ENCODE data around the gene ZBTB11.
"Not testable (repeated sequence)": the region's sequence is repeated elsewhere in the genome, so short reads cannot be mapped to it uniquely, and the experiment has no call there.

Gene ZBTB11

GRCh38 chr3:101635345-101635744 lies 41.6 kb downstream of the ZBTB11 start:
- H3K27ac ChIP-seq (ENCODE audit: low read depth in 2 of 2, low read length in 2 of 2) = no peak overlapping the region
- H3K9me3 ChIP-seq (ENCODE audit: control insufficient read depth in 2 of 2, low read length in 2 of 2) = no peaks in the 10 kb centered on the region
- no peaks in the 10 kb centered on the region for H3K4me1 ChIP-seq (ENCODE audit: control insufficient read depth in 2 of 2, insufficient read depth in 2 of 2, low read length in 2 of 2)
- H3K27me3 ChIP-seq (ENCODE audit: control insufficient read depth in 2 of 2, insufficient read depth in 2 of 2, low read length in 2 of 2) = no peaks in the 10 kb centered on the region
- H3K9ac ChIP-seq (ENCODE audit: low read depth in 1 of 2, low read length in 2 of 2) = no peak overlapping the region
- no peak overlapping the region for H3K4me3 ChIP-seq (ENCODE audit: low read length in 2 of 2)
- no peaks in the 10 kb centered on the region for H3K36me3 ChIP-seq (ENCODE audit: control insufficient read depth in 2 of 2, insufficient read depth in 2 of 2, low read length in 2 of 2)

DNA sequence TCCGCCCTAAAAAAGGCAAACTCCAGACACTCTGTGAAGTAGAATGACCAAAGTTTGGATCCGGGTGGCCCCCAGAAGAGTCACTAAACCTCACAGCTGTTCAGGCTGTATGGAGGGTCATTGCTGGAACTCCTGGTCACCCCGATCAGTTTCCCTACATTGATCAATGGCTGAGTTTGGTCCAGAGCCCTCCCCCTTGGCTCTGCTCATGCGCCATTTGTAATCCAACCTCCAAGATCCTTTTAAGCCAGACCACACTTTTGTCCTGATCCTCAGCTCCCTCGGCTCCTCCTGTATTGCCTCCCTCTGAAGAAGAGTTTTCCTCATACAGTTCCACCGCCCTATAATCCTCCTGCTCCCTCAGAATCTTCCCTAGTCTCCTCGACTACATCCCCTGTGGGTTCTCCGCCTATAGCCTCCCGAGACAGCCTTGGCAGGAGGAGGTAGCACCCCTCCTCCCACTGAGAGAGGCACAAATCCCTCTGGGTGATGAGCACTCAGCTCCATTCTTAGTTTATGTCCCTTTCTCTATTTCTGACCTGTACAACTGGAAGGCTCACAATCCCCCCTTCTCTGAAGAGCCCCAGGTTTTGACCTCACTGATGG lies 42.2 kb downstream of the ZBTB11 start:
- Histone ChIP-seq H3K9ac (ENCODE audit: low read depth in 1 of 2, low read length in 2 of 2) (no peak overlapping the region), H3K4me3 (ENCODE audit: low read length in 2 of 2) (no peak overlapping the region), H3K4me1 (ENCODE audit: control insufficient read depth in 2 of 2, insufficient read depth in 2 of 2, low read length in 2 of 2) (no peaks in the 10 kb centered on the region), H3K27me3 (ENCODE audit: control insufficient read depth in 2 of 2, insufficient read depth in 2 of 2, low read length in 2 of 2) (no peaks in the 10 kb centered on the region), H3K27ac (ENCODE audit: low read depth in 2 of 2, low read length in 2 of 2) (no peak overlapping the region), H3K9me3 (ENCODE audit: control insufficient read depth in 2 of 2, low read length in 2 of 2) (no peaks in the 10 kb centered on the region), H3K36me3 (ENCODE audit: control insufficient read depth in 2 of 2, insufficient read depth in 2 of 2, low read length in 2 of 2) (no peaks in the 10 kb centered on the region)

GRCh38 chr3:101633186-101633585 lies 43.7 kb downstream of the ZBTB11 start:
- Histone ChIP-seq H3K27ac (ENCODE audit: low read depth in 2 of 2, low read length in 2 of 2) (no peak overlapping the region), H3K9me3 (ENCODE audit: control insufficient read depth in 2 of 2, low read length in 2 of 2) (no peaks in the 10 kb centered on the region), H3K27me3 (ENCODE audit: control insufficient read depth in 2 of 2, insufficient read depth in 2 of 2, low read length in 2 of 2) (no peaks in the 10 kb centered on the region), H3K4me3 (ENCODE audit: low read length in 2 of 2) (no peak overlapping the region), H3K9ac (ENCODE audit: low read depth in 1 of 2, low read length in 2 of 2) (no peak overlapping the region), H3K4me1 (ENCODE audit: control insufficient read depth in 2 of 2, insufficient read depth in 2 of 2, low read length in 2 of 2) (no peaks in the 10 kb centered on the region), H3K36me3 (ENCODE audit: control insufficient read depth in 2 of 2, insufficient read depth in 2 of 2, low read length in 2 of 2) (no peaks in the 10 kb centered on the region)

- Histone ChIP-seq H3K4me3 (ENCODE audit: low read length in 2 of 2) (no peak overlapping the region), H3K27ac (ENCODE audit: low read depth in 2 of 2, low read length in 2 of 2) (no peak overlapping the region), H3K9ac (ENCODE audit: low read depth in 1 of 2, low read length in 2 of 2) (no peak overlapping the region), H3K36me3 (ENCODE audit: control insufficient read depth in 2 of 2, insufficient read depth in 2 of 2, low read length in 2 of 2) (no peaks in the 10 kb centered on the region), H3K4me1 (ENCODE audit: control insufficient read depth in 2 of 2, insufficient read depth in 2 of 2, low read length in 2 of 2) (no peaks in the 10 kb centered on the region), H3K9me3 (ENCODE audit: control insufficient read depth in 2 of 2, low read length in 2 of 2) (no peaks in the 10 kb centered on the region), H3K27me3 (ENCODE audit: control insufficient read depth in 2 of 2, insufficient read depth in 2 of 2, low read length in 2 of 2) (no peaks in the 10 kb centered on the region)
Observed at GRCh38 chr3:101632586-101632985, 44.3 kb downstream of the ZBTB11 start.

DNA sequence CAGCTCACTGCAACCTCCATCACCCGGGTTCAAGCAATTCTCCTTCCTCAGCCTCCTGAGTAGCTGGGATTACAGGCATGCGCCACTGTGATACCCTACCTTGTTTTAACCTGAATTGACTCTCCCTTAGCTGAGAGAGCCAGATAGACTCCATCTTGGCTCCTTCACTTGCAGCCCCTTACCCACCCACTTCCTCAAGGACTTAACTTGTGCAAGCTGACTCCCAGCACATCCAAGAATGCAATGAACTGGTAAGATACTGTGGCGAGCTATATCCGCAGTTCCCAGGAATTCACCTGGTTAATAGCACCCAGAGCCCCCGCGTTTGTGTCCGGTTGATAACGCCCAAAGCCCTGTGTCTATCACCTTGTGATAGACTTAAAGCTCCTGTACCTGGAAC lies 45.0 kb downstream of the ZBTB11 start:
- H3K36me3 ChIP-seq (ENCODE audit: control insufficient read depth in 2 of 2, insufficient read depth in 2 of 2, low read length in 2 of 2); H3K27me3 ChIP-seq (ENCODE audit: control insufficient read depth in 2 of 2, insufficient read depth in 2 of 2, low read length in 2 of 2); H3K27ac ChIP-seq (ENCODE audit: low read depth in 2 of 2, low read length in 2 of 2); H3K9ac ChIP-seq (ENCODE audit: low read depth in 1 of 2, low read length in 2 of 2); H3K4me3 ChIP-seq (ENCODE audit: low read length in 2 of 2); H3K4me1 ChIP-seq (ENCODE audit: control insufficient read depth in 2 of 2, insufficient read depth in 2 of 2, low read length in 2 of 2); H3K9me3 ChIP-seq (ENCODE audit: control insufficient read depth in 2 of 2, low read length in 2 of 2): not testable (repeated sequence)

DNA sequence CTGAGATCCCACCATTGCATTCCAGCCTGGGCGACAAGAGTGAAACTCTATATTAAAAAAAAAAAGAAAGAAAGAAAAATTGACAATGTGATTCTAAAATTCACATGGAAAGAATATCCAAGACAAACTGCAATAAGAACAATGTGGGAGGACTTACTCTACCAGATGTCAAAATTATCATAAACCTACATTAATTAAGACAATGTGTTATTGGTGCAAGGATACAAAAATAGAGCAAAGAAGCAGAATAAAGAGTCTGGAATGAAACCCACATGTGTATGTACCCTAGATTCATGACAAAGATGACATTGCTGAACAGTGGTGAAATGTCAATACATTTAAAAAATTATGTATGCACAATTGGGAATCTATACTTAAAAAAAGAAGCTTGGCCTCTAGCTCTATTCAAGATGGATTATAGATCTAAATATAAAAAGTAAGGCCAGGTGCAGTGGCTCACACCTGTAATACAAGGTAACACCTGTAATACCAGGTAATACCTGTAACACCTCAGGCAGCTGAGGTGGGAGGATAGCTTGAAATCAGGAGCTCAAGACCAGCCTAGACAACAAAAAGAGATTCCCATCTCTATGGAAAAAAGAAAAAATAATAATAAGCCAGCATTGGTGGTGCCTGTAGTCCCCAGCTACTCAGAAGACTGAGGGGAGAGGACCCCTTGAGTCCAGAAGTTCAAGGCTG lies 45.7 kb downstream of the ZBTB11 start:
- H3K27me3 ChIP-seq (ENCODE audit: control insufficient read depth in 2 of 2, insufficient read depth in 2 of 2, low read length in 2 of 2) = no peaks in the 10 kb centered on the region
- H3K9ac ChIP-seq (ENCODE audit: low read depth in 1 of 2, low read length in 2 of 2) = no peak overlapping the region
- no peak overlapping the region for H3K27ac ChIP-seq (ENCODE audit: low read depth in 2 of 2, low read length in 2 of 2)
- no peaks in the 10 kb centered on the region for H3K4me1 ChIP-seq (ENCODE audit: control insufficient read depth in 2 of 2, insufficient read depth in 2 of 2, low read length in 2 of 2)
- no peaks in the 10 kb centered on the region for H3K9me3 ChIP-seq (ENCODE audit: control insufficient read depth in 2 of 2, low read length in 2 of 2)
- no peaks in the 10 kb centered on the region for H3K36me3 ChIP-seq (ENCODE audit: control insufficient read depth in 2 of 2, insufficient read depth in 2 of 2, low read length in 2 of 2)
- H3K4me3 ChIP-seq (ENCODE audit: low read length in 2 of 2) = no peak overlapping the region

- no peaks in the 10 kb centered on the region for H3K36me3 ChIP-seq (ENCODE audit: control insufficient read depth in 2 of 2, insufficient read depth in 2 of 2, low read length in 2 of 2)
- H3K9ac ChIP-seq (ENCODE audit: low read depth in 1 of 2, low read length in 2 of 2) = no peak overlapping the region
- H3K4me3 ChIP-seq (ENCODE audit: low read length in 2 of 2) = no peak overlapping the region
- no peaks in the 10 kb centered on the region for H3K9me3 ChIP-seq (ENCODE audit: control insufficient read depth in 2 of 2, low read length in 2 of 2)
- H3K4me1 ChIP-seq (ENCODE audit: control insufficient read depth in 2 of 2, insufficient read depth in 2 of 2, low read length in 2 of 2) = no peaks in the 10 kb centered on the region
- H3K27me3 ChIP-seq (ENCODE audit: control insufficient read depth in 2 of 2, insufficient read depth in 2 of 2, low read length in 2 of 2) = no peaks in the 10 kb centered on the region
- no peak overlapping the region for H3K27ac ChIP-seq (ENCODE audit: low read depth in 2 of 2, low read length in 2 of 2)
Observed at GRCh38 chr3:101629219-101629618, 47.7 kb downstream of the ZBTB11 start.

- Histone ChIP-seq H3K4me1 (ENCODE audit: control insufficient read depth in 2 of 2, insufficient read depth in 2 of 2, low read length in 2 of 2) (no peaks in the 10 kb centered on the region), H3K27ac (ENCODE audit: low read depth in 2 of 2, low read length in 2 of 2) (no peak overlapping the region), H3K9me3 (ENCODE audit: control insufficient read depth in 2 of 2, low read length in 2 of 2) (no peaks in the 10 kb centered on the region), H3K27me3 (ENCODE audit: control insufficient read depth in 2 of 2, insufficient read depth in 2 of 2, low read length in 2 of 2) (no peaks in the 10 kb centered on the region), H3K9ac (ENCODE audit: low read depth in 1 of 2, low read length in 2 of 2) (no peak overlapping the region), H3K36me3 (ENCODE audit: control insufficient read depth in 2 of 2, insufficient read depth in 2 of 2, low read length in 2 of 2) (no peaks in the 10 kb centered on the region), H3K4me3 (ENCODE audit: low read length in 2 of 2) (no peak overlapping the region)
Observed at GRCh38 chr3:101625879-101626278, 51.1 kb downstream of the ZBTB11 start.

DNA sequence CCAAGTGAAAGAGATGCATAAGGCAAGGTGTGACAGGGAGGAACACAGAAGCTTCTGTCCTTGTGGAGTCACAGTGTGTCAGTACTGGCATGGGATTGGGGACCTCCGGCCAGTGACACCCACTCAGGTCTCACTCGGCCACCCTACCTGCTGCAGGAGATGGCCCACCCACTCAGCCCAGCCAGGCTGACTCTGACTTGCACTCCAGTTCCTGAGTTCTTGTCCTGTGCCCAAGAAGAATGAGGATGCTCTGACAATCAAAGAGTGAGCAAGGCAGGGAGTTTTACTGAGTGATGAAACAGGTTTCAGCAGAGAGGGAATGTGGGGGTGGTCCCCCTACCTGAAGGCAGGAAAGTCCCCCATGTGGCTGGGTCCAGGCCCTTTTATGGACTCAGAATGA lies 52.1 kb downstream of the ZBTB11 start:
- H3K27ac ChIP-seq (ENCODE audit: low read depth in 2 of 2, low read length in 2 of 2) = no peak overlapping the region
- no peaks in the 10 kb centered on the region for H3K4me1 ChIP-seq (ENCODE audit: control insufficient read depth in 2 of 2, insufficient read depth in 2 of 2, low read length in 2 of 2)
- no peaks in the 10 kb centered on the region for H3K36me3 ChIP-seq (ENCODE audit: control insufficient read depth in 2 of 2, insufficient read depth in 2 of 2, low read length in 2 of 2)
- no peaks in the 10 kb centered on the region for H3K9me3 ChIP-seq (ENCODE audit: control insufficient read depth in 2 of 2, low read length in 2 of 2)
- no peaks in the 10 kb centered on the region for H3K27me3 ChIP-seq (ENCODE audit: control insufficient read depth in 2 of 2, insufficient read depth in 2 of 2, low read length in 2 of 2)
- no peak overlapping the region for H3K4me3 ChIP-seq (ENCODE audit: low read length in 2 of 2)
- no peak overlapping the region for H3K9ac ChIP-seq (ENCODE audit: low read depth in 1 of 2, low read length in 2 of 2)

GRCh38 chr3:101623656-101624055 lies 53.3 kb downstream of the ZBTB11 start:
- H3K4me1 ChIP-seq (ENCODE audit: control insufficient read depth in 2 of 2, insufficient read depth in 2 of 2, low read length in 2 of 2) = no peaks in the 10 kb centered on the region
- H3K27me3 ChIP-seq (ENCODE audit: control insufficient read depth in 2 of 2, insufficient read depth in 2 of 2, low read length in 2 of 2) = no peaks in the 10 kb centered on the region
- H3K9ac ChIP-seq (ENCODE audit: low read depth in 1 of 2, low read length in 2 of 2) = no peak overlapping the region
- no peak overlapping the region for H3K4me3 ChIP-seq (ENCODE audit: low read length in 2 of 2)
- no peak overlapping the region for H3K27ac ChIP-seq (ENCODE audit: low read depth in 2 of 2, low read length in 2 of 2)
- H3K9me3 ChIP-seq (ENCODE audit: control insufficient read depth in 2 of 2, low read length in 2 of 2) = no peaks in the 10 kb centered on the region
- H3K36me3 ChIP-seq (ENCODE audit: control insufficient read depth in 2 of 2, insufficient read depth in 2 of 2, low read length in 2 of 2) = no peaks in the 10 kb centered on the region
